GM12872 (cell line): Measurements from ENCODE around the gene ALK.

ENCODE experiments used
- TF ChIP-seq, protein P1 (sequence below): IDR thresholded peaks from 3 replicates; pipeline ENCODE4 v1.5.1; 2011; ENCODE audit warnings: low read depth, mild to moderate bottlenecking, low read length, moderate library complexity; ENCODE audit not compliant: insufficient read depth

Gene ALK

DNA sequence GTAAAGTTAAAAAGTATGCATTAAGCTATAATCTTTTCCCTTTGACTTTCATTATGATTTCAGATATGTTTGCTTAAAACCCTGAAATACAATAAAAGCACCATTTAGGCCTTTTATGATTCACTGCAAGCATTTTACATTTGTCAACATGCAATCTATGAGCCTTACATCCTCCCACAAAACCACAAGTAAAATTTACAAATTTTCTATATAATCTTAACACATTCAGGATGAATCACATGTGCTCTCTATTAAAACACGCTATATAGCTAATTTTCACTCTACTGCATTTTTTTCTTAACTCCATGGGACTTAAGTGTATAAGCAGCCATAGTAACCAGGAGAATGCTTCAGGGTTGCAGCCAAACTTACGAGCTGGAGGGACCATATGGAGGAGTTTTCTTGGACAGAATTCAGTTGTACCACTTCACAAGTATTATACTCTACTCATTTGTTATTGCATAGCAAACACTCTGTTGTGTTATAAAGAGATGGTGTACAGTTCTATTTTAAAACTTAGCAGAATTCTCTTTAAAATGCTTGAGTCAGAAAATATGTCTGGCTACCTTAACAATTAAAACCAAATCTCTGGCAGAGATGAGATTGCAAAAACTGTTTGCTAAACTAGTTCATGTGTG lies 293.2 kb downstream of the ALK start:
- TF ChIP-seq, protein P1, sequence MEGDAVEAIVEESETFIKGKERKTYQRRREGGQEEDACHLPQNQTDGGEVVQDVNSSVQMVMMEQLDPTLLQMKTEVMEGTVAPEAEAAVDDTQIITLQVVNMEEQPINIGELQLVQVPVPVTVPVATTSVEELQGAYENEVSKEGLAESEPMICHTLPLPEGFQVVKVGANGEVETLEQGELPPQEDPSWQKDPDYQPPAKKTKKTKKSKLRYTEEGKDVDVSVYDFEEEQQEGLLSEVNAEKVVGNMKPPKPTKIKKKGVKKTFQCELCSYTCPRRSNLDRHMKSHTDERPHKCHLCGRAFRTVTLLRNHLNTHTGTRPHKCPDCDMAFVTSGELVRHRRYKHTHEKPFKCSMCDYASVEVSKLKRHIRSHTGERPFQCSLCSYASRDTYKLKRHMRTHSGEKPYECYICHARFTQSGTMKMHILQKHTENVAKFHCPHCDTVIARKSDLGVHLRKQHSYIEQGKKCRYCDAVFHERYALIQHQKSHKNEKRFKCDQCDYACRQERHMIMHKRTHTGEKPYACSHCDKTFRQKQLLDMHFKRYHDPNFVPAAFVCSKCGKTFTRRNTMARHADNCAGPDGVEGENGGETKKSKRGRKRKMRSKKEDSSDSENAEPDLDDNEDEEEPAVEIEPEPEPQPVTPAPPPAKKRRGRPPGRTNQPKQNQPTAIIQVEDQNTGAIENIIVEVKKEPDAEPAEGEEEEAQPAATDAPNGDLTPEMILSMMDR, result no peak

DNA sequence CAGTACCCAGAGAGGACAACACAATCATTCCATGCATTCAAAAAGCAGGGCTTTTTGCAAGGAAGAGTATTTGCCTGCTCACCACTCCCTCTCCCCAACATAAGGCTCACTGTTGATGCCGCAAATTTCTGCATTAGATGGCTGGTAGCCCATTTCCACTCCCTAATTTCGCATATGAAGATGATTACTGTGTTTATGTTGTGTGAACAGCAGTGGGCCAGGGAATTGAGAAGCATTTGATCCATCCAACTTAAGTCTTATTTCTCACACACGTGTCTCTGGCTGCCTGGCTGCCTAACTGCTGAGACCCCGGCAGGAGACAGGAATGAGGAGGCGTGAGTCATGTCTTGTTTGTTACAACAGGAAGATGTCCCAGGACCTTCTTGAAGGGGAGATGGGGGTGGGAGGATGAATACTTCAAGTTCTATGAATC lies 294.1 kb downstream of the ALK start:
- TF ChIP-seq, protein P1, result no peak

DNA sequence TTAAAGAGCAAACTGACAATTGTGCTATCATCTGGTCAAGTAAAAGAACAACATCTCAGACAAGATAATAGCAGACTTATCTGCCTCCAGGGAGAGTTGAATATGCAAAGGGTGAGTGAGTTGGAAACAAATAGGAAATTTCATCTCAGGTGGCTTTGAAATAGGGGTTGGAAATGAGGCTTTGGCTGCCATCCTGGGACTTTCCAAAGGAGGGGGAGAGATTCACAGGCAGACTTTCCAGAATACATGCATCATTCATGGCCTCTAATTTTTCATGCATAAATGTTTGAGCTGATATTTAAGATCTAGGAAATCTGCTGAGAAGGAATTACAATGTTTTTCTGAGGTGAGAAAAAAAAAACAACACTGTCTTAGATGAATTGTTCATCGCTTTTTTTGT lies 300.5 kb downstream of the ALK start:
- TF ChIP-seq, protein P1, result no peak

DNA sequence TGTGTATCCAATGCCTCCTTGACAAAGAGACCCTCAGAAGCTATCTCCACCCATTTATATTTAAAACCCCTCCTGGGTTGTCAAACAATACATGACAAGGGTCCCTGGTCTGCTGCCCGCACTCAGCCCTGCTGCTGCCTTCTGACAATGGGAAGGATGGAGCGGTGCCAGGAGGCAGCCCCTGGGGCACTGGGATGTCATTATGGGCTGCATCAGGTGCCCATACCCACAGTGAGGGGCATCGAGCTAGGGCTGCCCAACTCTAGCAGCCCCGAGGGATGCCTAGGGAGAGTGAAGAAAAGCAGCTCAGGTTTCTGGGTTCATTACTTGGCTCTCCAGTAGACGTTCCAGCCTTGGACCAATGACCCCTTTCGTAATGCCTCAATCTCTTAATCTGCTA lies 301.7 kb downstream of the ALK start:
- TF ChIP-seq, protein P1, result no peak

DNA sequence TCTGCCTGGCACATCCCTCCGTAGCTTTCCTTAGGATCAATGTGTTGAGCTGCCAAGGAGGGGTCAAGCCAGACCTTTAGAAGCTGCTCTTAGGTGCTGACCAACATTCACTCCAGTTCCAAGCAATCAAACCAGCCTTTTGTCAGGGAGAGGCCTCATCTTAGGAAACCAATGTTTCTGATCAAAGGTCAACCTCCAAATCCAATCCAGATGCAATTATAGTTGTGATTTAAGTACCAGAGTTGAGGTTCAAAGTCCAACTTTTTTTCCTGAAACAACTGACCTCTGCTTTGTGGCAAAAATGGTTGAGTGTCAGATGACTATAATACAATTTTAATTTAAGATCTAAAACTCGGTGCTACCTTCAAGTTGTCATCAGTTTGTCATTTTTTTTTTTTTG lies 303.4 kb downstream of the ALK start:
- TF ChIP-seq, protein P1, result no peak

DNA sequence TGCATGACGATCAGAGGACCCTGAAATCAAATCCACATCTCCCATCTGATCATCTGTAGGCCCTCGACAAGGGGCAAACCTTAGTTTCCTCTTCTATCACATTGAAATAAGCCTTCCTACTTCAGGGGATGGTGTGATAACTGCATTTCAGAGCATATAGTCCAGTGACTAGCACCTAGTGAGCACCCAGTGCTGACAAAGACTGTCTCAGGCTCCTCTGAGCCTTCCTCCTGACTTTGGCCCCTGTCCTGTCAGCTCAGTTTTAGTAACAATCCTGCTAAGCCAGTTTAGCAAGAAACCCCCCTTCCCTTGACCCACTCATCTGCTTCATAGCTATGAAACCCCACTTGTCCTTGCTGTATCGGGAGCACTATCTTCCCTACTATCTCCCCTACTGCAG lies 304.0 kb downstream of the ALK start:
- TF ChIP-seq, protein P1, result no peak

DNA sequence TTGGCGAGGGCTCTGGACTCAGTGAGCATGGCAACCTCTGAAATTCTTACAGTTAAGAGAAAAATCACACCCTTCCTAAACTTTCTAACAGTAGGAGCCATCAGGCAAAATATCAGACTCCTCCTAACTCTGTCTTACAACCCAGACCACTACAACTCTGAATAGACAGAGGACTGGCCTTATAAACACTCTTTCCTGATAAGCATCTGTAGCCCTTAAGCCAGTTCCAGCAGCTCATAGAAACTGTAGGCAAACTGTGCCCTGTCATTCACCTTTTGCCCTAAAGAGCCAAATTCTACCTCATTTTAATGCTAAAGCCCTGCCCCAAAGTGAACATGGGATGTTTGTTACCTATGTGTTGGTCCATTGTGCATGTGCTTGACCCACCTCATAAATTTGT lies 304.8 kb downstream of the ALK start:
- TF ChIP-seq, protein P1, result no peak
